ENCODE results near the gene AKR1C3.
"Not testable (repeated sequence)": the region's sequence is repeated elsewhere in the genome, so short reads cannot be mapped to it uniquely, and the experiment has no call there.

AKR1C3 gene

GRCh38 chr10:5119997-5120396 lies 25.8 kb downstream of the AKR1C3 start:
- not testable (repeated sequence) for H3K27ac Mint-ChIP-seq (ENCODE audit: low read depth)

GRCh38 chr10:5123886-5124285 lies 29.7 kb downstream of the AKR1C3 start:
- ATAC-seq (replicated peaks; ENCODE audit: extremely low read depth, poor library complexity, severe bottlenecking): no peak
- Mint-ChIP-seq H3K27ac (ENCODE audit: low read depth) (no peak overlapping the region), H3K9me3 (peaks cover 11% of the 10 kb centered on the region), H3K4me1 (no peaks in the 10 kb centered on the region), H3K4me3 (no peak overlapping the region), H3K36me3 (ENCODE audit: insufficient read depth) (no peaks in the 10 kb centered on the region), H3K27me3 (no peaks in the 10 kb centered on the region)
- no peak for DNase-seq (ENCODE audit: low spot score in 2 of 2)

More at GRCh38 chr10:5119997-5120396, 25.8 kb downstream of the AKR1C3 start:
- not testable (repeated sequence) for H3K4me1 Mint-ChIP-seq; H3K9me3 Mint-ChIP-seq; H3K4me3 Mint-ChIP-seq; H3K27me3 Mint-ChIP-seq; DNase-seq (ENCODE audit: low spot score in 2 of 2); H3K36me3 Mint-ChIP-seq (ENCODE audit: insufficient read depth); ATAC-seq (replicated peaks; ENCODE audit: extremely low read depth, poor library complexity, severe bottlenecking)

- ATAC-seq (replicated peaks; ENCODE audit: extremely low read depth, poor library complexity, severe bottlenecking): no peak
- H3K27me3 Mint-ChIP-seq: no peaks in the 10 kb centered on the region
- no peak overlapping the region for H3K4me3 Mint-ChIP-seq
Measured at GRCh38 chr10:5125315-5126044, 31.3 kb downstream of the AKR1C3 start.

GRCh38 chr10:5135581-5135980 lies 41.4 kb downstream of the AKR1C3 start:
- Mint-ChIP-seq H3K4me3 (no peak overlapping the region), H3K27ac (ENCODE audit: low read depth) (no peak overlapping the region), H3K36me3 (ENCODE audit: insufficient read depth) (no peaks in the 10 kb centered on the region), H3K4me1 (no peaks in the 10 kb centered on the region), H3K27me3 (no peaks in the 10 kb centered on the region), H3K9me3 (peaks cover 17% of the 10 kb centered on the region)
- no peak for ATAC-seq (replicated peaks; ENCODE audit: extremely low read depth, poor library complexity, severe bottlenecking)
- no peak for DNase-seq (ENCODE audit: low spot score in 2 of 2)

More at GRCh38 chr10:5125315-5126044, 31.3 kb downstream of the AKR1C3 start:
- no peak for DNase-seq (ENCODE audit: low spot score in 2 of 2)
- no peak overlapping the region for H3K27ac Mint-ChIP-seq (ENCODE audit: low read depth)
- H3K4me1 Mint-ChIP-seq: no peaks in the 10 kb centered on the region
- H3K36me3 Mint-ChIP-seq (ENCODE audit: insufficient read depth): no peaks in the 10 kb centered on the region
- peaks cover 11% of the 10 kb centered on the region for H3K9me3 Mint-ChIP-seq

- H3K4me3 Mint-ChIP-seq: no peak overlapping the region
- no peak overlapping the region for H3K27ac Mint-ChIP-seq (ENCODE audit: low read depth)
- no peaks in the 10 kb centered on the region for H3K36me3 Mint-ChIP-seq (ENCODE audit: insufficient read depth)
- DNase-seq (ENCODE audit: low spot score in 2 of 2): no peak
- no peaks in the 10 kb centered on the region for H3K4me1 Mint-ChIP-seq
- peaks cover 12% of the 10 kb centered on the region for H3K9me3 Mint-ChIP-seq
- no peak for ATAC-seq (replicated peaks; ENCODE audit: extremely low read depth, poor library complexity, severe bottlenecking)
- H3K27me3 Mint-ChIP-seq: no peaks in the 10 kb centered on the region
Measured at GRCh38 chr10:5136468-5137087, 42.4 kb downstream of the AKR1C3 start.

- H3K4me3 Mint-ChIP-seq; DNase-seq (ENCODE audit: low spot score in 2 of 2); H3K4me1 Mint-ChIP-seq; H3K27me3 Mint-ChIP-seq; H3K9me3 Mint-ChIP-seq; H3K27ac Mint-ChIP-seq (ENCODE audit: low read depth); H3K36me3 Mint-ChIP-seq (ENCODE audit: insufficient read depth); ATAC-seq (replicated peaks; ENCODE audit: extremely low read depth, poor library complexity, severe bottlenecking): not testable (repeated sequence)
Measured at GRCh38 chr10:5137699-5138098, 43.5 kb downstream of the AKR1C3 start.

GRCh38 chr10:5142199-5142598 lies 48.0 kb downstream of the AKR1C3 start:
- Mint-ChIP-seq H3K4me3 (no peak overlapping the region), H3K36me3 (ENCODE audit: insufficient read depth) (no peaks in the 10 kb centered on the region), H3K9me3 (peaks cover 16% of the 10 kb centered on the region), H3K27ac (ENCODE audit: low read depth) (no peak overlapping the region), H3K4me1 (no peaks in the 10 kb centered on the region), H3K27me3 (no peaks in the 10 kb centered on the region)
- ATAC-seq (replicated peaks; ENCODE audit: extremely low read depth, poor library complexity, severe bottlenecking): no peak
- DNase-seq (ENCODE audit: low spot score in 2 of 2): no peak

GRCh38 chr10:5143137-5143536 lies 48.9 kb downstream of the AKR1C3 start:
- ATAC-seq (replicated peaks; ENCODE audit: extremely low read depth, poor library complexity, severe bottlenecking) (no peak), DNase-seq (ENCODE audit: low spot score in 2 of 2) (no peak)
- Mint-ChIP-seq H3K27me3 (no peaks in the 10 kb centered on the region), H3K9me3 (peaks cover 10% of the 10 kb centered on the region), H3K27ac (ENCODE audit: low read depth) (no peak overlapping the region), H3K36me3 (ENCODE audit: insufficient read depth) (no peaks in the 10 kb centered on the region), H3K4me1 (no peaks in the 10 kb centered on the region), H3K4me3 (no peak overlapping the region)

GRCh38 chr10:5146920-5147254 lies 52.7 kb downstream of the AKR1C3 start:
- ATAC-seq (replicated peaks; ENCODE audit: extremely low read depth, poor library complexity, severe bottlenecking): no peak
- no peak overlapping the region for H3K4me3 Mint-ChIP-seq
- no peaks in the 10 kb centered on the region for H3K36me3 Mint-ChIP-seq (ENCODE audit: insufficient read depth)
- peaks cover 10% of the 10 kb centered on the region for H3K9me3 Mint-ChIP-seq
- no peak overlapping the region for H3K27ac Mint-ChIP-seq (ENCODE audit: low read depth)
- no peaks in the 10 kb centered on the region for H3K4me1 Mint-ChIP-seq
- DNase-seq (ENCODE audit: low spot score in 2 of 2): no peak
- no peaks in the 10 kb centered on the region for H3K27me3 Mint-ChIP-seq

GRCh38 chr10:5147255-5147980 lies 53.2 kb downstream of the AKR1C3 start:
- ATAC-seq (replicated peaks; ENCODE audit: extremely low read depth, poor library complexity, severe bottlenecking) (no peak), DNase-seq (ENCODE audit: low spot score in 2 of 2) (no peak)
- H3K9me3 Mint-ChIP-seq: peaks cover 10% of the 10 kb centered on the region

GRCh38 chr10:5147981-5148677 lies 53.9 kb downstream of the AKR1C3 start:
- H3K4me3 Mint-ChIP-seq: no peak overlapping the region
- H3K36me3 Mint-ChIP-seq (ENCODE audit: insufficient read depth): no peaks in the 10 kb centered on the region
- DNase-seq (ENCODE audit: low spot score in 2 of 2) (no peak), ATAC-seq (replicated peaks; ENCODE audit: extremely low read depth, poor library complexity, severe bottlenecking) (no peak)
- H3K9me3 Mint-ChIP-seq: peaks cover 8% of the 10 kb centered on the region
- H3K27me3 Mint-ChIP-seq: no peaks in the 10 kb centered on the region
- H3K4me1 Mint-ChIP-seq: no peaks in the 10 kb centered on the region
- no peak overlapping the region for H3K27ac Mint-ChIP-seq (ENCODE audit: low read depth)

More at GRCh38 chr10:5147255-5147980, 53.2 kb downstream of the AKR1C3 start:
- H3K27ac Mint-ChIP-seq (ENCODE audit: low read depth): no peak overlapping the region
- H3K4me3 Mint-ChIP-seq: no peak overlapping the region
- no peaks in the 10 kb centered on the region for H3K27me3 Mint-ChIP-seq
- no peaks in the 10 kb centered on the region for H3K4me1 Mint-ChIP-seq
- no peaks in the 10 kb centered on the region for H3K36me3 Mint-ChIP-seq (ENCODE audit: insufficient read depth)

GRCh38 chr10:5148678-5149032 lies 54.4 kb downstream of the AKR1C3 start:
- peaks cover 6% of the 10 kb centered on the region for H3K9me3 Mint-ChIP-seq
- no peaks in the 10 kb centered on the region for H3K36me3 Mint-ChIP-seq (ENCODE audit: insufficient read depth)
- no peak overlapping the region for H3K4me3 Mint-ChIP-seq
- DNase-seq (ENCODE audit: low spot score in 2 of 2) (no peak), ATAC-seq (replicated peaks; ENCODE audit: extremely low read depth, poor library complexity, severe bottlenecking) (no peak)
- H3K27ac Mint-ChIP-seq (ENCODE audit: low read depth): no peak overlapping the region
- no peaks in the 10 kb centered on the region for H3K4me1 Mint-ChIP-seq
- no peaks in the 10 kb centered on the region for H3K27me3 Mint-ChIP-seq

Data from central memory CD8-positive, alpha-beta T cell (primary cell).